Measurements from ENCODE around the gene PDP2.

GRCh38 chr16:66930189-66930588 is 49.9 kb downstream of the PDP2 start:
- no peak for TF ChIP-seq CTCF (IDR thresholded peaks at IDR 0.05; ENCODE audit: low read length)
- no peak for TF ChIP-seq EZH2 (optimal IDR thresholded peaks at IDR 0.05; ENCODE audit: low read depth, low read length)

Data from MM.1S (cell line).